ENCODE data around the gene CD96.
"Not testable (repeated sequence)": the region's sequence is repeated elsewhere in the genome, so short reads cannot be mapped to it uniquely, and the experiment has no call there.

The CD96 gene, protein sequence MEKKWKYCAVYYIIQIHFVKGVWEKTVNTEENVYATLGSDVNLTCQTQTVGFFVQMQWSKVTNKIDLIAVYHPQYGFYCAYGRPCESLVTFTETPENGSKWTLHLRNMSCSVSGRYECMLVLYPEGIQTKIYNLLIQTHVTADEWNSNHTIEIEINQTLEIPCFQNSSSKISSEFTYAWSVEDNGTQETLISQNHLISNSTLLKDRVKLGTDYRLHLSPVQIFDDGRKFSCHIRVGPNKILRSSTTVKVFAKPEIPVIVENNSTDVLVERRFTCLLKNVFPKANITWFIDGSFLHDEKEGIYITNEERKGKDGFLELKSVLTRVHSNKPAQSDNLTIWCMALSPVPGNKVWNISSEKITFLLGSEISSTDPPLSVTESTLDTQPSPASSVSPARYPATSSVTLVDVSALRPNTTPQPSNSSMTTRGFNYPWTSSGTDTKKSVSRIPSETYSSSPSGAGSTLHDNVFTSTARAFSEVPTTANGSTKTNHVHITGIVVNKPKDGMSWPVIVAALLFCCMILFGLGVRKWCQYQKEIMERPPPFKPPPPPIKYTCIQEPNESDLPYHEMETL

DNA sequence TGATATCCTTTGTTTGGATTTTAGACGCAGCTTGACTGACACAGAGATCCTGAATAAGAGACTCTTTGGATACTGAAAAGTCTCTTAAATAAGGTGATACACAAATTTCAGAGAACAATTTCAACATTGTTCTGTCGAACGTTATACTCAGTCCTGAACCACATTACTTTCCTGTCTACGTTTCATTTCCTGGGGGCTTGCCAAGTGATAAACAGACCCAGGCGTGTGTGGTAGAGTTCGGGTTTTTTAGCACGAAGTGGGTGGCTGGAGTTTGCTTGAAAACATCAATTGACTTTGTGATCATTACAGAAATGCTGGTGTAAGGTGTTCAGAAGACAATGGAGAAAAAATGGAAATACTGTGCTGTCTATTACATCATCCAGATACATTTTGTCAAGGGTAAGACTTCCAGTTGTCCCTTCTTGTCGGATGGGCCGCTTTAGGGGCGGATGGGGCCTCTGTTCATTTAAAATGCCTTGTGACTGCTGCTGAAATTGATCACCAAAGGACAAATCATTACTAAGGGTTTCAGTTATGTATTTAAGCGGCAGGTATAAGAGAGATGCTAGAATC is at the start of gene CD96:
TSS of gene CD96 (plus strand) at position 287 of the 573 bp plus-strand sequence. CDS start at position 339, 52 bp downstream.
- peak; percentile 32 to 62 for DNase-seq (ENCODE audit: low read depth in 2 of 2)

- DNase-seq (ENCODE audit: low read depth in 2 of 2), result no peak
These were observed 48.7 kb upstream of the CD96 start for GRCh38 chr3:111493276-111493675.

DNA sequence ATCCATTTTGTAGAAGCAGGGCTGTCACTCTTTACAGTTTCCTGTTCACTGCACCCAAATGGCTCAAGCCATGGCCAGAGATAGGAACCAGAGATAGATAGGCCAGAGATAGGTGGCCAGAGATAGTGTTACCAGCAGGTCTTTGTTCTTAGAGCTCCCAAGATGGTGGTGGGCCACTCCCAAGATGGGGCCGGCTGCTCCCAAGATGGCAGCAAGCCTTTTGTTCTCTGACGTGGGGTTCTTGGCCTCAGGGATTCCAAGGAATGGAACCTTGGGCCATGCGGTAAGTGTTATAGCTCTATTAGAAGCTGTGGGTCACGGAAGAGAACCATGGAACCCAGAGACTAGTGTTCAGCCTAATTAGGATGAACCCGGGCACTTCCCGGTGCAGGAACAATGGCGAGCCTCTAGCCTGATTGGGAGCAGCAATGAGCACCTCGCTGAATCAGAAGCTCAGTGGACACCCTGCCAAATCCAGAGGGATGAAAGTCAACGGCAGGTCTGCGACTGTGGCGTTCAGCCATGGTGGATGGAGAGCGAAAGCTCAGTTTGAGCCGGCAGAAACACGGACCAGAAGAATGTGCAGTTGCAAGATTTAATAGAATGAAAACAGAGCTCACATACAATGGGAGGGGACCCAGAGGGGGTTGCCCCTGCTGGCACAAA is 45.0 kb upstream of the CD96 start:
- DNase-seq (ENCODE audit: low read depth in 2 of 2), result no peak

DNA sequence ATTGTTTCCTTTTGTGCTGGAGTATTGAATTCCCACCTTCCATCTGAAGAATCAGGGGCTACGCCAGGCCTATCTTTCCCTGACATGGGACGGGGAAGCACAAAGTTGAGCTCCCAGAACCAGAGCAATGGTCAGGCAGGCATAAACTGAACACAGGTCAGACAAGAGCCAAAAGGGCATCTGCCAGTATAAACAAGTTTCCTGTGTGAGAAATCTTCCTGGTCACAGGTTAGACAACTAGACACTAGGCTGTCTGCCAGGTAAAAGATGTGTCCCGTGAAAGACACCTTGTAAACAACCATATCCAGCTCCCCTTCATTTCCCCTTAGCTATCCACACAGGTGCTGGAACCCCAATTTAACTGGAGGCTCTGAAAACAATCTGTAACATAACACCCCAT is 44.0 kb upstream of the CD96 start:
- no peak for DNase-seq (ENCODE audit: low read depth in 2 of 2)

DNA sequence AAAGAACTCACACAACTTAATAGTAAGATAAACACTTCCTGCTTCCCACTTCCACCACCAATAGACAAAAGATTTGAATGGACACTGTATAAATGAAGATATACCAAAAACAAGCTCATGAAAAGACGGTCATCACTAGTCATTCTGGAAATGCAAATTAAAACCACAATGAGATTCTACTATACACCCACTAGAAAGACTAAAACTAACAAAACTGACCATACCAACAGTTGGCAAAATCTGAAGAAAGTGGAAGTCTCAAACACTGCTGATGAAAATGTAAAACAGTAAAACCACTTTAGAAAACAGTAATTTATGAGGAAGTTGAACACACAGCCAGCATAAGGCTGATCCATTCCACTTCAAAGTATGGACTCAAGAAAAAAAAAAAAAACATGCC is 35.6 kb upstream of the CD96 start:
- DNase-seq (ENCODE audit: low read depth in 2 of 2), result no peak

DNA sequence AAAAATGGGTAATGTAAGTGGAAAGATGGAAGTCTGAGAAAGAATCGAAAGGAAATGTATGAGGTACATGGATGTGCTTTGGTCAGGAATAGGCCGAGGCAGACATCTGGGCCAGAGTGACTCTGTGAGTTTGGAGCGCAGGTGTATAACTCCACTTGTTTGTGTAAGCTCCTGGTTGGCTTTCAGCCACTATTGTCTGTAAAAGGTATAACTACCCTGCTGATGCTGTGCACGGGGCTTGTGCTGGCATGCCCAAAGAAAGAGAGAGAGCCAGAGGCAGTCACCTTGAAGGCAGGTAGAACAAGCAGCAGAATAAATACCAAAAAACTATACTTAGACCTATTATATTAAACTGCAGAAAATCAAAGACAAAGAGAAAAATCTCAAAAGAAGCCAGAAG is 32.7 kb upstream of the CD96 start:
- DNase-seq (ENCODE audit: low read depth in 2 of 2), result no peak

DNA sequence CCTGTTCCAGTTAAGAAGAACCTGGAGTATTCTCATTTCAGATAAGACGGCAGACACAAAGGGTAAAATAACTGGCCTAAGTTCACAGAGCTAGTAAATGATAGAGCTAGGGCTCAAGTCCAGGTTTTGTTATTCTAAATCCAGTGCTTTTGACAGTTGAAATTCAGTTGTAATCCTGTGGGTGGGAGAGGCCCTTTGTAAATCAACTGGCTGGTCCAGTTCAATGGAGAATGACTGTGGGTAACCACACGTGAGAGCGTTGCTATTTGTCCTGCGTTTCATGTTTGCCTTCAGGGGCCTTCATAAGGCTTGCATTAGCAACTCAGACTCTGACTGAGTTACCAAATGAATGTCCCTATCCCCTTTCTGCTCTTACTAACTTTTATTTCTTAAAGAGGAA is 24.2 kb upstream of the CD96 start:
- no peak for DNase-seq (ENCODE audit: low read depth in 2 of 2)

- DNase-seq (ENCODE audit: low read depth in 2 of 2), result no peak
These were observed 22.7 kb upstream of the CD96 start for GRCh38 chr3:111519178-111519855.

GRCh38 chr3:111521891-111522290 is 20.1 kb upstream of the CD96 start:
- no peak for DNase-seq (ENCODE audit: low read depth in 2 of 2)

- DNase-seq (ENCODE audit: low read depth in 2 of 2), result not testable (repeated sequence)
These were observed 17.5 kb upstream of the CD96 start for GRCh38 chr3:111524486-111524885.

DNA sequence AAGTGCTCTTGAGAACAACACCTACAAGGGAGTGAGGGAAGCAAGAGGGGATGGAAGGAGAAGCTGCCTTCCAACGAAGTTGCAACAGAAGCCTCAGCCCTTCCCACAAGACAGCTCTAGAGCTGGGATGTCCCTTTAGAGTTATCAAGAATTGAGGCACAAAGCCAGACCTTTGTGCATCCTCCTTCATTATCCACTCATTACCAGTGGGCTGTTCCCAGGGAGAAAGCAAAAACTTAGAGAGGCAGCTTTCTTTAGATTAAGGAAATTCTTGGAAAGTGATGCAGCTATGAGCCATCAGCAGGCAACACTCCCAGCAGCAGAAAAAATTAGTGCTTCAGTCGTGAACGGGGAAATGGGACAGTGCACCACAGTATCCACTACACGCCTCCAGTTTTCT is 10.6 kb upstream of the CD96 start:
- no peak for DNase-seq (ENCODE audit: low read depth in 2 of 2)

GRCh38 chr3:111534701-111535100 is 7.3 kb upstream of the CD96 start:
- no peak for DNase-seq (ENCODE audit: low read depth in 2 of 2)

GRCh38 chr3:111538111-111538510 is 3.9 kb upstream of the CD96 start:
- no peak for DNase-seq (ENCODE audit: low read depth in 2 of 2)

DNA sequence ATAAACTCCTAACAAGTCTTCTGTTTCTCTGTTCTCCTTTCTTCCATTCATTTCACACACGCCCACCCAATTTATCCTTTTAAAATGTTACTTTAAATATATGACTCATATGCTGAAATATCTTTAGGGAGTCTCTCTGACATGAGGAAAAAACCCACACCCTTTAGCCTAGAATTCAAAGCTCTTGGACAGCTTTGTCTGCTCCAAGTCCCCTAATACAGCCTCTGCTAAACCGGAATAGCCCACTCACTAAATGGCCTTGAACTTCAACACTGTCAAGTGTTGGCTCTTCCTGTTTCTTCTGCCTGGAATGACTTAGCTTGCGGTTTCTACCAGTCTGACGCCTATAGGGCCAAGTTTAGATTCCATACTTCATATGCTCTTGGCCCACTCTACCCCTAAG is 3.3 kb upstream of the CD96 start:
- DNase-seq (ENCODE audit: low read depth in 2 of 2), result no peak

DNA sequence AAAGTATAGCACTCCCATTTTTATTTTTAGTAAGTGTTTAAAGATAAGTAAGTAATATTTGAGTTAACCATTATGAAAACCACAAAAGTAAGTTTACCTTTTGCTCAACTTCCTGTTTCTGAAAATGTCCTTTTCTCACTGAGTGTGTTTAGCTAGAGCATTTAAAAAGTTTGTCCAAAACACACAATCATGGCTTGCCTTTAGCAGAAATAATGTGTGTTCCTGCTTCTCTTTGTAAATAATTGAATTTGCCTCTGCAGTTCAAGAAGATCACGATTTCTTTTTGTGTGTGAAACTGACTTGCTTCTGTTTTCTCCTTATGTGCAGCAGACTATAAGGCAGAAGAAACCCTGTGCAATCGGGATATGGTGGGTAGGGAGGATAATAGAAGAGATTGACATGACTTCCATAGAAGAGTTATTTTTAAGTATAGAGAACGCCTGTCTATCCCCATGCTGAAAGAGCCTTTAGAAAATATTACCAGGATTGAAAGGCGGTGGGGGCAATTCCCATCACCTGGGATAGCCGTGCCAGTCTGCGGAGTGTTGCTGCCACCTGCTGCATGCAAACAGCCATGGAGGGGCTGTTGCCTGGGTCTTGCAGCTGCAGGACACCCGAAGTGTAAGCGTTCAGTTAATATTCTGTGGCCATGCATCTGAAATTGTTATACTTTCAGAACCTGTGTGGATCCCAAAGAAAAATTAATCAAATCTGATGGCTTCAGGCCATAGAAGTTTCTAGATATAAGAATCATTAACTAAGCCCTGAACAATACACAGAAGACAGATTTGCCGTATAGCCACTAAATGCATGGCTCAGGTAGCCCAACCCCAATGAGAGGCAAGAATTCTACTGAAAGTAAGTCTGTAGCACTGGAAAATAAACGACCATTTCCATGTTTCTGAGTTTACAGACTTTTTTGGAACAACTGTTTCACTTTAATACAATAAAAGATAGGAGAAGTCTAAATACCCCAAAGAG is 2.4 kb upstream of the CD96 start:
- DNase-seq (ENCODE audit: low read depth in 2 of 2), result peak; percentile 44 to 49

- DNase-seq (ENCODE audit: low read depth in 2 of 2), result no peak
These were observed 606 bp upstream of the CD96 start for GRCh38 chr3:111541391-111541790.

- DNase-seq (ENCODE audit: low read depth in 2 of 2), result no peak
These were observed 759 bp downstream of the CD96 start for GRCh38 chr3:111542611-111543300.

DNA sequence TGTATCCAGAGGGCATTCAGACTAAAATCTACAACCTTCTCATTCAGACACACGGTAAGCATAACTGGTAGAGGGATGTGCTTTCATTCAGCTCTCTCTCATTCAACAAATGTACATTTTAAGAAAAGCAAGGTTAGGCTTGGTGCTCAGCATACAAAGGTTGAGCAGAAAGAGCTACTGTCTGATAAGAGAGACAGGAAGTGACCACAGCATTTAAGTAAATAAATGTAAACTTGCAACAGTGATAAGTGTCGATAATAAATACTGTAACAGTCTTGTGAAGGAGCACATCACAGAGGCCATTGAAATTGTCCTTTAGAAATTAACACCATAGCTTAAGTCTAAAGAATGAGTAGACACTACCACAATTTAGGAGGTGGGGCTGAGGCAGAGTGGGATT is 3.4 kb downstream of the CD96 start:
- no peak for DNase-seq (ENCODE audit: low read depth in 2 of 2)

DNA sequence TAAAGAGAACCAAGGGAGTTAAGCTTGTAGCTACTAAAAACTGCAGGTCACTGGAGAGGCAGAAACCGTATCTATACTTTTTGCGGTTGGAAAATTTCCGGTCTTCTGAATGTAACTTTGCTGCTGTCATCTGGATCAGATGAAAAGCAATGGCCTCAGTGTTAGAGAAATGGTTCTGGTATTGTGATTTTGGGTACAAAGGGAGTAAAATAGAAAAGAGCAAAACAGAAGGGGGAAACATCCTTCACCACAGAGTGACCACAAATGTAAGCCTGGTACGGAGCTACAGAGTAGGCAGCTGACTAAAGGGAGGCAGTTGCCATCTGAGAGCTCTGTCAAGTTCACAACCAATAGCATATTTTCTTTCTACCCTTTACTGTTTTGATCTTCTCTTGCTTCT is 5.6 kb downstream of the CD96 start:
- DNase-seq (ENCODE audit: low read depth in 2 of 2), result no peak

- no peak for DNase-seq (ENCODE audit: low read depth in 2 of 2)
These were observed 6.1 kb downstream of the CD96 start for GRCh38 chr3:111548092-111548491.

Measured in stimulated activated CD4-positive, alpha-beta T cell treated with anti-CD3 and anti-CD28 coated beads, Interleukin-1b, Interleukin-23, amount 100 ng/mL, for 4 hours (primary cell).